Effector memory CD4-positive, alpha-beta T cell (primary cell): Measurements from ENCODE around the gene DPP9.
"Not testable (repeated sequence)": the region's sequence is repeated elsewhere in the genome, so short reads cannot be mapped to it uniquely, and the experiment has no call there.

Experiments used
- DNase-seq, 3 donors: peaks; one replicate each; pipeline ENCODE4 v3.0.0-alpha.2; 2020
- H3K27ac ChIP-seq: 2 replicates; pipeline ENCODE4 v1.7.0; 2013; ENCODE audit warnings: mild to moderate bottlenecking, low read length, moderate library complexity; ENCODE audit not compliant: insufficient read depth, poor library complexity, severe bottlenecking
- H3K27me3 ChIP-seq: replicated peaks from 2 replicates; pipeline ENCODE4 v1.7.0; 2013; ENCODE audit warnings: mild to moderate bottlenecking, low read length; ENCODE audit not compliant: insufficient read depth, control insufficient read depth, poor library complexity, severe bottlenecking
- H3K36me3 ChIP-seq: 2 replicates; pipeline ENCODE4 v1.7.0; 2013; ENCODE audit warnings: mild to moderate bottlenecking, low read length, moderate library complexity; ENCODE audit not compliant: control insufficient read depth, insufficient read depth
- H3K4me1 ChIP-seq: 2 replicates; pipeline ENCODE4 v1.7.0; 2013; ENCODE audit warnings: low read length, mild to moderate bottlenecking; ENCODE audit not compliant: control insufficient read depth, insufficient read depth, poor library complexity, severe bottlenecking
- H3K4me3 ChIP-seq: 2 replicates; pipeline ENCODE4 v1.7.0; 2013; ENCODE audit warnings: low read length, low read depth, mild to moderate bottlenecking; ENCODE audit not compliant: insufficient read depth, poor library complexity, severe bottlenecking
- H3K9me3 ChIP-seq: 2 replicates; pipeline ENCODE4 v1.7.0; 2013; ENCODE audit warnings: mild to moderate bottlenecking, low read length, moderate library complexity; ENCODE audit not compliant: control insufficient read depth

DPP9 gene

GRCh38 chr19:4721196-4721595, 2.4 kb downstream of the DPP9 start:
- H3K27ac ChIP-seq, result no peak overlapping the region
- H3K9me3 ChIP-seq, result no peaks in the 10 kb centered on the region
- H3K36me3 ChIP-seq, result peaks cover 47% of the 10 kb centered on the region
- DNase-seq, result no peak
- H3K4me1 ChIP-seq, result peaks cover 14% of the 10 kb centered on the region
- no peak overlapping the region for H3K4me3 ChIP-seq
- H3K27me3 ChIP-seq, result no peaks in the 10 kb centered on the region

DNA sequence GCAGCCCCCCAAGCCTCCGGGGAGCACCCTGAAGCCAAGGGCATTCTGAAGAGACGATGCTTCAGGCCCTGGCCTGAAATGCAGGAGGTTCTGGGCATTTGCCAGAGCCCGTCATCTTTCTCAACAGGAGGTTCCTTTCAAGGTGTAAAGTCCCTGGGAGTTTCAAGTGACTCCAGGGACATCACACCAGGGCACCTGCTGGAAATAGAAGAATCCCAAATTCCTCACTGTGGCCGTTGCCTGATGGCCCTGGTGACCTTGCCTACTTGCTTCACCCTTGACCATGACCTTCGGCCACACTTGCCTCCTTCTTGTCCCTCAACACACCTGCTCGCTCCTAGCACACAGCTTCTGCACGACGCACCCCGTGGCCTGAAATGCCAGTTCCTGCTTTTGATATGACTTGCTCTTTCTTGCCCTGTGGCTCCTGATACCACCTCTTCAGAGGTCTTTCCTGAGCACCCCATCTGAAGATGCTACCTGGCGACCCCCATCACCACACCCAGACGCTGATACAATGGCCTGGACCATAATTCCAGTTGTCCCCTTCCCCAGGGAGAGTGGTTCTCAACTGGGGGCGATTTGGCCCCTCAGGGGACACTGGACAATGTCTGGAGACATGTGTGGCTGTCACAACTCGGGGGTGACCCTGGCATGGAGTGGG, 3.5 kb downstream of the DPP9 start:
- H3K4me1 ChIP-seq, result peaks cover 14% of the 10 kb centered on the region
- H3K27ac ChIP-seq, result no peak overlapping the region
- H3K27me3 ChIP-seq, result no peaks in the 10 kb centered on the region
- no peaks in the 10 kb centered on the region for H3K9me3 ChIP-seq
- no peak for DNase-seq
- H3K4me3 ChIP-seq, result no peak overlapping the region
- H3K36me3 ChIP-seq, result peaks cover 57% of the 10 kb centered on the region

GRCh38 chr19:4719499-4719866, 4.2 kb downstream of the DPP9 start:
- Histone ChIP-seq H3K36me3 (peaks cover 61% of the 10 kb centered on the region), H3K27ac (no peak overlapping the region), H3K9me3 (no peaks in the 10 kb centered on the region), H3K4me3 (no peak overlapping the region), H3K4me1 (peaks cover 14% of the 10 kb centered on the region), H3K27me3 (no peaks in the 10 kb centered on the region)
- DNase-seq, result no peak

DNA sequence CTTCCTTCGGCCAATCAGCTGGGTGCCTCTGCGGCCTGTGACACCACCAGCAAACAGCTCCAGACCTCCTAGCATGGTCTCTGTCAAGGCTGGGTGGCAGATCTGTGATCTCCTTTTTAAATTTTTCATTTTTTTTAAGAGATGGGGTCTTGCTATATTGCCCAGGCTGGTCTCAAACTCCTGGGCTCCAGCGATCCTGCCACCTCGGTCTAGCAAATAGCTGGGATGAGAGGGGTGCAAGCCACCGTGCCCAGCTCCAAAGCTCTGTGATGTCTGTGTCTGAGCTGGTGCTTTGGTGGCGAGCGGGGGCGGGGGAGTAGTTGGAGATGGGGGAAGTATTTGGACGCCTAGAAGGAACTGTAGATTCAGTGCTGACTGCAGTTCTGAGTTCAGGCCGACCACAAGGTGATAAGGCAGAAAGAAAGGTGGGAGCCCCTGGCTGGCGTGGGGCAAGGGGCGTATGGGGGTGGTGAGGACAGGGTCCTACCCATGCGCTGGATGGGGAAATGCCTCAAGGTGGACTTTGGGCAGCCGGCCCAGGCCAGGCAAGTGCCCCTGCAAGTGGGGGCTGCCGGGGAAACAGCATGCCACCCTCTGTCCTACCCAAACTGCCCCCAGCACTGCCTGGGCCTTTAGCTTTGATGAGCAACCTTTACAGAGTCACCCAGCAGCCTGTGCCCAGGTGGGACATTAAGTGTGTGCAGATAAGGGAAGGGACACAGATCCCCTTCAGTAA, 5.5 kb downstream of the DPP9 start:
- no peaks in the 10 kb centered on the region for H3K9me3 ChIP-seq
- H3K36me3 ChIP-seq, result peaks cover 73% of the 10 kb centered on the region
- no peak overlapping the region for H3K27ac ChIP-seq
- peaks cover 14% of the 10 kb centered on the region for H3K4me1 ChIP-seq
- H3K4me3 ChIP-seq, result no peak overlapping the region
- no peak for DNase-seq
- H3K27me3 ChIP-seq, result no peaks in the 10 kb centered on the region

DNA sequence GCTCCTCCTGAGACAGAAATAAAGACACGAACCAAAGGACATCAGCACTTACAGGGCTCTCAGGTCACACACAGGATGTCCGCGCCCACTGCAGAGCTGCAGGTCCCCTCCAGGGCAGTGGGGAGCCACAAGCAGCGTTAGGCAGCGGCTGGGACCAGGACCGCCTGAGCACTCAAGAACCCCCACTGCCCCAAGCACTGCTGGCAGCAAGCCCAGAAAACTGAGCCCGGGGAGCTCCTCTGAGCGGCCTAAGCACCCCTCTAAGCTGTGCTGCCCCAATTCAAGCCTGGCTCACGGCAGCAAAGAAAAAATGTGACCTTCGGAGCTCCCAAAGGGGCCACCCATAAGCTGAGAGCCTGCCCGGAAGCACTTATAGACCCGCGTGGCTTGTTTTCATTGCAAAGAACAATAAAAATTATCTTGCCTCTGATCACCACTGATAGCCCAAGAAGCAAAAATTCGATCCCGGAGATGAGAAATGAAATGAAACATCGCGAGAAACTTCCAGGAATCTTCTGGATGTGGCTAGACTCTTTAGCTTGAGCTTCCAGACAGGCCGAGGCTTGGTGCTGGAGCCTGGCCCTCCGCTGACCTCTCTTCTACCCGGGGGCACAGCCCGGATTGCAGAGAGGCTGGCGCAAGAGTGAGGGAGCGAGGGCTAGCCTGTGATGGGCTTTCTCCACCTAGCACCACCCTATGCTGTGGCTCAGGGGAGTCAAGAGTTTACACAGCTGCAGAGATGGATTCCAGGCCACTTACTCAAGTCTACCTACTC, 6.3 kb downstream of the DPP9 start:
- DNase-seq, result no peak

GRCh38 chr19:4715529-4716221, 8.0 kb downstream of the DPP9 start:
- Histone ChIP-seq H3K36me3 (peaks cover 87% of the 10 kb centered on the region), H3K27me3 (no peaks in the 10 kb centered on the region), H3K9me3 (no peaks in the 10 kb centered on the region), H3K4me1 (no peaks in the 10 kb centered on the region), H3K4me3 (no peak overlapping the region), H3K27ac (no peak overlapping the region)
- no peak for DNase-seq

More for the DNA sequence above, 6.3 kb downstream of the DPP9 start:
- Histone ChIP-seq H3K27me3 (no peaks in the 10 kb centered on the region), H3K27ac (no peak overlapping the region), H3K9me3 (no peaks in the 10 kb centered on the region), H3K4me1 (peaks cover 6% of the 10 kb centered on the region), H3K4me3 (no peak overlapping the region), H3K36me3 (peaks cover 80% of the 10 kb centered on the region)

DNA sequence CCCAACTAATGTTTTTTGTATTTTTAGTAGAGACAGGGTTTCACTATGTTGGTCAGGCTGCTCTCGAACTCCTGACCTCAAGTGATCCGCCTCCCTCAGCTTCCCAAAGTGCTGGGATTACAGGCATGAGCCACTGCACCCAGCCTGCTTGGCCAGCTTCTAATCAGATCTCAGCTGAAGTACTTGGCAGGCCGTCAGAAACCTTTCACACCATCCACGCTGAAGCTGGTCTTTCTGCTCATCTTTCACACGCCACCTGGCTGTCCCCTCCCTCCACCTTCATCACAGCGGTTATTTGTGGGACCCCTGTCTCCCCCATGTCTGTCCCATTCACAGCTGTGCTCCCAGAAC, 8.5 kb downstream of the DPP9 start:
- H3K9me3 ChIP-seq, H3K4me3 ChIP-seq, DNase-seq, H3K27ac ChIP-seq, H3K4me1 ChIP-seq, H3K27me3 ChIP-seq: not testable (repeated sequence)
- H3K36me3 ChIP-seq, result peaks cover 87% of the 10 kb centered on the region

DNA sequence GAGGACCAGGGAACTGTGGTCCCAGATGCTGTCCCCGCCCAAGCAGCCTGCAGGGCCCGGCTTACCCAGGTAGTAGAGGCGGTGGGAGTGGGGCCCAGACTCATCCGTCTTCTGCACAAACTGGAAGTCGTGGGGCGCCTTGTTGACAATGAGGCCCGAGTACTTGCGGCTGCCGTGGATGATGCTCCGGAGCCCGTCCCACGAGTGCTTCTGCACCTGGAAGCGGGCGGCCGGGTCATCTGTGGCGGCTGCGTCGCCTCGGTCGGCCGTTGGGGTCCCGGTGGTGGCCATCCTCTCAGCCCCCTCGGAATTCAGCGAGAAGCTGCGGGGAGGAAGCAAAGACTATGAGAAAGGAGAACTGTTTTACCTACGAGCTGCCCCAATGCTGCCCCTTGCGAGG, 9.6 kb downstream of the DPP9 start:
- no peak for DNase-seq
- no peak overlapping the region for H3K4me3 ChIP-seq
- H3K27me3 ChIP-seq, result no peaks in the 10 kb centered on the region
- no peaks in the 10 kb centered on the region for H3K4me1 ChIP-seq
- H3K36me3 ChIP-seq, result peaks cover 83% of the 10 kb centered on the region
- no peak overlapping the region for H3K27ac ChIP-seq
- H3K9me3 ChIP-seq, result no peaks in the 10 kb centered on the region

GRCh38 chr19:4713384-4713951, 10.2 kb downstream of the DPP9 start:
- no peak overlapping the region for H3K27ac ChIP-seq
- no peak overlapping the region for H3K4me3 ChIP-seq
- H3K36me3 ChIP-seq, result peaks cover 78% of the 10 kb centered on the region

More at GRCh38 chr19:4713384-4713951, 10.2 kb downstream of the DPP9 start:
- H3K4me1 ChIP-seq, result no peaks in the 10 kb centered on the region
- no peak for DNase-seq
- H3K27me3 ChIP-seq, result no peaks in the 10 kb centered on the region
- H3K9me3 ChIP-seq, result no peaks in the 10 kb centered on the region
